ENCODE results near the gene CEMIP.

The CEMIP gene

GRCh38 chr15:80823995-80824394, 44.8 kb downstream of the CEMIP start:
- peak; percentile 61 for DNase-seq

GRCh38 chr15:80825361-80826030, 46.3 kb downstream of the CEMIP start:
- peak; percentile 17 for DNase-seq

- DNase-seq = no peak
These were observed 49.6 kb downstream of the CEMIP start for GRCh38 chr15:80828796-80829195.

- no peak for DNase-seq
These were observed 51.5 kb downstream of the CEMIP start for GRCh38 chr15:80830677-80831076.

GRCh38 chr15:80831192-80831591, 52.0 kb downstream of the CEMIP start:
- no peak for DNase-seq

- no peak for DNase-seq
These were observed 52.5 kb downstream of the CEMIP start for GRCh38 chr15:80831606-80832224.

- no peak for DNase-seq
These were observed 53.5 kb downstream of the CEMIP start for GRCh38 chr15:80832686-80833085.

- DNase-seq = no peak
These were observed 55.2 kb downstream of the CEMIP start for GRCh38 chr15:80834402-80834801.

GRCh38 chr15:80834906-80835305, 55.7 kb downstream of the CEMIP start:
- DNase-seq = no peak

- DNase-seq = peak; percentile 24
These were observed 56.2 kb downstream of the CEMIP start for GRCh38 chr15:80835336-80835735.

- DNase-seq = no peak
These were observed 57.1 kb downstream of the CEMIP start for GRCh38 chr15:80836223-80836622.

- DNase-seq = no peak
These were observed 57.8 kb downstream of the CEMIP start for GRCh38 chr15:80837006-80837405.

- DNase-seq = no peak
These were observed 58.8 kb downstream of the CEMIP start for GRCh38 chr15:80838012-80838411.

GRCh38 chr15:80838666-80839065, 59.5 kb downstream of the CEMIP start:
- no peak for DNase-seq

- no peak for DNase-seq
These were observed 60.6 kb downstream of the CEMIP start for GRCh38 chr15:80839764-80840130.

- no peak for DNase-seq
These were observed 61.3 kb downstream of the CEMIP start for GRCh38 chr15:80840182-80841130.

- DNase-seq = no peak
These were observed 62.4 kb downstream of the CEMIP start for GRCh38 chr15:80841541-80841940.

GRCh38 chr15:80844011-80844732, 65.0 kb downstream of the CEMIP start:
- DNase-seq = peak; percentile 31

- DNase-seq = peak; percentile 67
These were observed 67.1 kb downstream of the CEMIP start for GRCh38 chr15:80846031-80846815.

- DNase-seq = peak; percentile 89
These were observed 70.1 kb downstream of the CEMIP start for GRCh38 chr15:80849308-80849707.

- DNase-seq = no peak
These were observed 71.8 kb downstream of the CEMIP start for GRCh38 chr15:80850941-80851451.

GRCh38 chr15:80852676-80853075, 73.5 kb downstream of the CEMIP start:
- DNase-seq = peak; percentile 51
